Psoas muscle (tissue), 8 donors: ENCODE measurements around the gene NRP1. TPM values are rescaled to one million over a fixed set of nuclear protein-coding genes. Genes with fewer than 3 reads are reported as not detected.

Experiments used
- ATAC-seq, 4 donors: fragments of 200-7000 bp; cut with Tn5 transposase; one replicate each; pipeline ENCODE4 v1.9.1; 2020; ENCODE audit warnings: moderate library complexity in 3 of 4, mild to moderate bottlenecking in 2 of 4
- DNase-seq, 2 donors: peaks; one replicate each; pipeline ENCODE4 v3.0.0-alpha.2; 2020
- H3K27ac ChIP-seq: fragments of 200-600 bp; one replicate; pipeline ENCODE4 v1.8.0; 2022
- H3K27me3 ChIP-seq, 3 donors: fragments of 200-600 bp in 1 of 3; one replicate each; pipeline versions ENCODE4 v1.6.1 to v1.8.0; 2013 to 2022; ENCODE audit warnings: low read length in 2 of 3, mild to moderate bottlenecking in 2 of 3, moderate library complexity in 1 of 3; ENCODE audit not compliant: insufficient read depth in 3 of 3
- H3K36me3 ChIP-seq, 2 donors: fragments of 200-600 bp in 1 of 2; one replicate each; pipeline versions ENCODE4 v1.6.1 to v1.8.0; 2013 to 2022; ENCODE audit warnings: low read depth in 1 of 2, mild to moderate bottlenecking in 1 of 2, moderate library complexity in 1 of 2; ENCODE audit not compliant: insufficient read depth in 1 of 2
- H3K4me1 ChIP-seq: fragments of 200-600 bp; one replicate; pipeline ENCODE4 v1.8.0; 2022
- H3K4me3 ChIP-seq: fragments of 200-600 bp; one replicate; pipeline ENCODE4 v1.8.0; 2022; ENCODE audit warnings: mild to moderate bottlenecking
- H3K9me3 ChIP-seq: fragments of 200-600 bp; one replicate; pipeline ENCODE4 v1.8.0; 2022
- CTCF ChIP-seq: fragments of 200-600 bp; IDR thresholded peaks from one replicate; pipeline ENCODE4 v1.8.0; 2022; ENCODE audit warnings: antibody characterized with exemption
- WGBS, 3 donors: extraction: QIAGEN DNeasy Blood & Tissue Kit; methylation state at CpG; one replicate each; pipeline versions ENCODE4 v1.1.6 to v1.1.7; 2013; 5-methylcytosine and 5-hydroxymethylcytosine counted together
- intact Hi-C, 2 donors: fragments of 100-400 bp; cut with DNase I; formaldehyde crosslinking; loops; one replicate each; pipeline versions ENCODE4 v1.11.0 to v1.14.2; 2022
- polyA plus RNA-seq, 3 donors: library from polyadenylated mRNA; stranded (reverse); fragments of 200-250 nt; gene quantifications; one replicate each; pipeline ENCODE4 v1.2.3, GENCODE V29; 2013
- total RNA-seq, 4 donors: library from RNA; stranded (reverse); fragmentation: NEBNext Ultra II Directional in 2 of 4; extraction: Animal tissue kit (Norgen Biotek cat#: 25700) in 2 of 4; gene quantifications; one replicate each; pipeline versions ENCODE4 v1.2.1 to v1.2.4, GENCODE V29; 2021 to 2023
- donor health status: healthy with polysubstance abuse.
- donor health status: DM: no; HTN: no; CAD: no; lungs with moderate emphysema.
- donor health status: Bipolar disorder and iron deficiency.
- donor health status: healthy.
- donor health status: DM: yes; HTN: yes; CAD: no.
- donor health status: DM: no; HTN: no; CAD: no.
- donor health status: DM: no; HTN: no; CAD: no.
- donor health status: DM: yes; HTN: yes; CAD: no.

Gene NRP1
- total and polyA plus RNA-seq, 7 donors, result 10.9 to 54.8 (median 31.2) TPM

- Histone ChIP-seq H3K27ac (no peak overlapping the region), H3K4me3 (no peak overlapping the region), H3K27me3 (no peaks in the 10 kb centered on the region), H3K36me3 (no peaks in the 10 kb centered on the region), H3K9me3 (no peaks in the 10 kb centered on the region), H3K4me1 (peaks cover 6% of the 10 kb centered on the region)
- intact Hi-C loops, result no loop called here
- DNase-seq (no peak), ATAC-seq (no peak)
- WGBS, 3 donors, result 77 to 83% (median 82%) methylated on average over 5 of the region's 5 CpGs
- no peak for TF ChIP-seq CTCF
Observed at GRCh38 chr10:33129996-33130386, 204.5 kb downstream of the NRP1 start.

- H3K36me3 ChIP-seq, result no peaks in the 10 kb centered on the region
- TF ChIP-seq CTCF, result no peak
- H3K27ac ChIP-seq, result peak overlapping the region; percentile 47
- no peak overlapping the region for H3K4me3 ChIP-seq
- DNase-seq (peak; percentile 56 to 61), ATAC-seq (peak; percentile 35 to 59 (median 50))
- WGBS, 3 donors, result 40 to 56% (median 45%) methylated on average over 10 of the region's 10 CpGs
- intact Hi-C loops, result no loop called here
- H3K27me3 ChIP-seq, result no peaks in the 10 kb centered on the region
- H3K9me3 ChIP-seq, result no peaks in the 10 kb centered on the region
- peaks cover 10% of the 10 kb centered on the region for H3K4me1 ChIP-seq
Observed at GRCh38 chr10:33129141-33129995, 205.1 kb downstream of the NRP1 start.

GRCh38 chr10:33127622-33128021, 206.8 kb downstream of the NRP1 start:
- Histone ChIP-seq H3K36me3 (no peaks in the 10 kb centered on the region), H3K27ac (no peak overlapping the region), H3K27me3 (peaks cover 0 to 6% (median 0%) of the 10 kb centered on the region in 3 donors), H3K4me1 (peaks cover 10% of the 10 kb centered on the region), H3K4me3 (no peak overlapping the region), H3K9me3 (no peaks in the 10 kb centered on the region)
- WGBS, 3 donors, result 71 to 97% (median 88%) methylated on average over 6 to 9 of the region's 9 CpGs
- intact Hi-C loops, result no loop called here
- no peak for ATAC-seq
- TF ChIP-seq CTCF, result no peak
- no peak for DNase-seq
